Measurements from ENCODE around the gene TTYH1. TPM values are rescaled to one million over a fixed set of nuclear protein-coding genes. Genes with fewer than 3 reads are reported as not detected.

The TTYH1 gene
- total and polyA plus RNA-seq, 2 of the 4 experiments (the other 2 are of a cell fraction) = not detected

GRCh38 chr19:54470991-54471782, 55.9 kb downstream of the TTYH1 start:
- Histone ChIP-seq H2BK5ac (ENCODE audit: low read depth, low read length, poor library complexity, severe bottlenecking) (no peak overlapping the region), H4K5ac (ENCODE audit: low read depth, low read length) (no peak overlapping the region), H3K36me3 (ENCODE audit: control insufficient read depth, insufficient read depth, low read length) (no peaks in the 10 kb centered on the region; the same call in 1 of the 2 replicates), H2BK120ac (ENCODE audit: low read depth, low read length) (no peak overlapping the region), H3K4me2 (ENCODE audit: low read depth, low read length) (peak overlapping the region; percentile 45), H3K27ac (ENCODE audit: insufficient read depth, low read length) (peak overlapping the region; percentile 10; the same call in 1 of the 2 replicates), H3K56ac (ENCODE audit: extremely low read depth, insufficient read depth, low read length) (no peak overlapping the region), H3K9ac (ENCODE audit: low read depth, low read length) (peak overlapping the region; percentile 64; the same call in 1 of the 2 replicates), H2BK15ac (ENCODE audit: low read depth, low read length) (no peak overlapping the region; the same call in 2 of the 3 replicates), H3K9me1 (ENCODE audit: insufficient read depth, low read length) (peaks cover 4% of the 10 kb centered on the region; the same call in 1 of the 2 replicates), H3K4me1 (ENCODE audit: control insufficient read depth, insufficient read depth, low read length) (peaks cover 12% of the 10 kb centered on the region), H3K4me3 (ENCODE audit: insufficient read depth, low read depth, low read length) (peak overlapping the region; percentile 38), H3K79me1 (ENCODE audit: low read depth in 1 of 2, low read length in 2 of 2) (peaks cover 0 to 7% of the 10 kb centered on the region in 2 experiments; a peak in 1 of 4 replicates), H3K9me3 (ENCODE audit: control insufficient read depth, insufficient read depth, low read length) (no peaks in the 10 kb centered on the region), H2AFZ (replicated peaks; ENCODE audit: low read length, poor library complexity) (peak overlapping the region; percentile 16), H3K23ac (ENCODE audit: low read depth, low read length) (no peak overlapping the region), H3K18ac (ENCODE audit: low read depth, low read length) (no peak overlapping the region; the same call in 1 of the 2 replicates), H3K4ac (ENCODE audit: low read depth, low read length) (peak overlapping the region; percentile 40; the same call in 1 of the 2 replicates), H2BK20ac (ENCODE audit: low read depth, low read length) (no peak overlapping the region), H3K14ac (replicated peaks; ENCODE audit: low read depth, low read length) (no peak overlapping the region), H4K8ac (ENCODE audit: low read depth in 2 of 2, low read length in 2 of 2) (peak overlapping the region in 1 of 2 experiments; percentile 53; a peak in 2 of 4 replicates), H3K27me3 (ENCODE audit: control insufficient read depth, insufficient read depth, low read length) (no peaks in the 10 kb centered on the region), H4K91ac (ENCODE audit: insufficient read depth, low read depth, low read length) (no peak overlapping the region), H2AK9ac (replicated peaks; ENCODE audit: low read depth, low read length, poor library complexity) (peak overlapping the region; percentile 49), H2AK5ac (ENCODE audit: low read depth, low read length) (peak overlapping the region; percentile 9), H4K20me1 (ENCODE audit: insufficient read depth, low read length) (no peaks in the 10 kb centered on the region)
- intact Hi-C loops (cut with micrococcal nuclease) = loop anchor here (10.0 kb wide), 1 partner anchor 594 kb away; the partner anchor contains the start of gene RDH13
- POLR2A ChIA-PET (ENCODE audit: unreplicated experiment) = no interaction called here
- peak; percentile 3; the same call in 1 of the 2 replicates for ATAC-seq (ENCODE audit: low read depth)
- DNase-seq = no peak
- TF ChIP-seq FOS (IDR thresholded peaks at IDR 0.05; ENCODE audit: low read depth, low read length) (no peak), MXI1 (IDR thresholded peaks at IDR 0.05; ENCODE audit: borderline replicate concordance, low read depth, low read length) (no peak), CHD1 (IDR thresholded peaks at IDR 0.05; ENCODE audit: low read depth, low read length) (no peak), NFE2L2 (IDR thresholded peaks at IDR 0.05; ENCODE audit: low read depth, low read length) (no peak), RFX5 (IDR thresholded peaks at IDR 0.05; ENCODE audit: low read depth, low read length) (no peak)
- in situ Hi-C loops (cut with MboI; ENCODE audit: low sequenced_read_pairs) = loop anchor here (25.0 kb wide), 4 partner anchors 359 to 1666 kb away; partner anchors contain the start of genes NAT14, NDUFA3, OSCAR and PRPF31
- WGBS, 2 experiments (ENCODE audit: extremely low coverage in 2 of 2, insufficient read length in 1 of 2) = 0% methylated on average over 2 of the region's 60 CpGs; no CpG with 5 or more reads in 1 of the 2 experiments
- dilution Hi-C loops (cut with HindIII; ENCODE audit: low sequenced_read_pairs, unreplicated experiment) = no loop called here
- no TSS peak for BruUV-seq (replicated peaks)
- CTCF ChIA-PET = no interaction called here

Measured in IMR-90 (cell line).